GM19455 (cell line): ENCODE measurements around the gene IMMP2L.

ENCODE experiments used
- ATAC-seq: cut with Tn5 transposase; IDR thresholded peaks from one replicate; pipeline ENCODE4 v1.9.1; 2021; ENCODE audit not compliant: unreplicated experiment

Gene IMMP2L

GRCh38 chr7:111407258-111407657 is 155.0 kb downstream of the IMMP2L start:
- ATAC-seq: no peak

GRCh38 chr7:111405621-111406020 is 156.7 kb downstream of the IMMP2L start:
- no peak for ATAC-seq

GRCh38 chr7:111401516-111401915 is 160.8 kb downstream of the IMMP2L start:
- ATAC-seq: no peak

GRCh38 chr7:111400088-111400487 is 162.2 kb downstream of the IMMP2L start:
- ATAC-seq: no peak

GRCh38 chr7:111394891-111395290 is 167.4 kb downstream of the IMMP2L start:
- no peak for ATAC-seq

- ATAC-seq: no peak
These were observed 169.1 kb downstream of the IMMP2L start for GRCh38 chr7:111393011-111393754.

GRCh38 chr7:111392294-111392693 is 170.0 kb downstream of the IMMP2L start:
- no peak for ATAC-seq

- ATAC-seq: no peak
These were observed 172.3 kb downstream of the IMMP2L start for GRCh38 chr7:111390000-111390399.

- no peak for ATAC-seq
These were observed 173.4 kb downstream of the IMMP2L start for GRCh38 chr7:111388912-111389311.

- ATAC-seq: no peak
These were observed 174.3 kb downstream of the IMMP2L start for GRCh38 chr7:111388016-111388415.

GRCh38 chr7:111384065-111384891 is 178.0 kb downstream of the IMMP2L start:
- ATAC-seq: no peak

GRCh38 chr7:111383133-111383532 is 179.2 kb downstream of the IMMP2L start:
- no peak for ATAC-seq

- no peak for ATAC-seq
These were observed 180.7 kb downstream of the IMMP2L start for GRCh38 chr7:111381590-111381989.

- no peak for ATAC-seq
These were observed 181.3 kb downstream of the IMMP2L start for GRCh38 chr7:111380945-111381344.

- no peak for ATAC-seq
These were observed 188.3 kb downstream of the IMMP2L start for GRCh38 chr7:111374027-111374426.

- ATAC-seq: no peak
These were observed 190.9 kb downstream of the IMMP2L start for GRCh38 chr7:111371437-111371836.

- no peak for ATAC-seq
These were observed 192.3 kb downstream of the IMMP2L start for GRCh38 chr7:111370002-111370401.

GRCh38 chr7:111368381-111369065 is 193.8 kb downstream of the IMMP2L start:
- no peak for ATAC-seq

GRCh38 chr7:111364413-111364812 is 197.9 kb downstream of the IMMP2L start:
- ATAC-seq: no peak

GRCh38 chr7:111363099-111363498 is 199.2 kb downstream of the IMMP2L start:
- no peak for ATAC-seq

GRCh38 chr7:111362506-111363054 is 199.7 kb downstream of the IMMP2L start:
- no peak for ATAC-seq
